Fibroblast of lung (primary cell): ENCODE measurements around the gene OGFRL1. TPM values are rescaled to one million over a fixed set of nuclear protein-coding genes. Genes with fewer than 3 reads are reported as not detected.

Experiments used
- DNase-seq, 2 donors: peaks; one replicate each; pipeline versions ENCODE4 v3.0.0 to v3.0.0-alpha.2; 2010; ENCODE audit warnings: low read depth in 2 of 2
- H2AFZ ChIP-seq: 2 replicates; pipeline ENCODE4 v1.5.1; 2012; ENCODE audit warnings: low read length, control low read depth, inconsistent platforms
- H3K27ac ChIP-seq: 2 replicates; pipeline ENCODE4 v1.5.1; 2011; ENCODE audit warnings: low read length, control low read depth; ENCODE audit not compliant: insufficient read depth
- H3K27me3 ChIP-seq: 2 replicates; pipeline ENCODE4 v1.5.1; 2011; ENCODE audit warnings: mild to moderate bottlenecking, low read length; ENCODE audit not compliant: control insufficient read depth, insufficient read depth
- H3K36me3 ChIP-seq: 2 replicates; pipeline ENCODE4 v1.5.1; 2011; ENCODE audit warnings: low read length; ENCODE audit not compliant: control insufficient read depth, insufficient read depth
- H3K4me1 ChIP-seq: 2 replicates; pipeline ENCODE4 v1.5.1; 2011; ENCODE audit warnings: low read length; ENCODE audit not compliant: control insufficient read depth, insufficient read depth; ENCODE audit errors: extremely low read depth
- H3K4me2 ChIP-seq: 2 replicates; pipeline ENCODE4 v1.5.1; 2011; ENCODE audit warnings: low read length, control low read depth; ENCODE audit not compliant: insufficient read depth; ENCODE audit errors: extremely low read depth
- H3K4me3 ChIP-seq, 4 experiments: fragments of 200-600 bp in 1 of 4; sonication (generic) in 1 of 4; replicated peaks in 1 of 4; 2 replicates each; pipeline ENCODE4 v1.5.1; 2011 to 2016; ENCODE audit warnings: low read length in 4 of 4, low read depth in 3 of 4, mild to moderate bottlenecking in 3 of 4, control low read depth in 2 of 4, inconsistent platforms in 1 of 4, mixed read lengths in 1 of 4; ENCODE audit not compliant: insufficient read depth in 1 of 4; ENCODE audit errors: control extremely low read depth in 1 of 4
- H3K79me2 ChIP-seq: 2 replicates; pipeline ENCODE4 v1.5.1; 2012; ENCODE audit warnings: mild to moderate bottlenecking, low read length, inconsistent platforms; ENCODE audit not compliant: control insufficient read depth, insufficient read depth
- H3K9ac ChIP-seq: 2 replicates; pipeline ENCODE4 v1.5.1; 2011; ENCODE audit warnings: mild to moderate bottlenecking, low read length, control low read depth; ENCODE audit not compliant: insufficient read depth
- H3K9me3 ChIP-seq: 2 replicates; pipeline ENCODE4 v1.5.1; 2012; ENCODE audit warnings: low read depth, low read length; ENCODE audit not compliant: control insufficient read depth, insufficient read depth
- H4K20me1 ChIP-seq: 2 replicates; pipeline ENCODE4 v1.5.1; 2011; ENCODE audit warnings: low read length; ENCODE audit not compliant: control insufficient read depth, insufficient read depth; ENCODE audit errors: extremely low read depth
- EZH2 ChIP-seq: IDR thresholded peaks from 2 replicates; pipeline ENCODE4 v1.5.1; 2012; ENCODE audit warnings: low read length, control low read depth, mild to moderate bottlenecking; ENCODE audit errors: missing control alignments
- polyA plus RNA-seq, 2 donors: library from polyadenylated mRNA; depleted of rRNA in 1 of 2; stranded (reverse) in 1 of 2; unstranded in 1 of 2; fragments of >200 nt; gene quantifications; 2 replicates each; pipeline ENCODE4 v1.2.1, GENCODE V29; 2011 to 2012; ENCODE audit warnings: missing spikeins in 1 of 2
- total RNA-seq: library from RNA; depleted of rRNA; stranded (reverse); fragments of >200 nt; gene quantifications from 2 replicates; pipeline ENCODE4 v1.2.1, GENCODE V29; 2014
- TF ChIP-seq, protein P1 (sequence below), 2 donors: IDR thresholded peaks in 1 of 2; conservative IDR thresholded peaks in 1 of 2; 1 replicate in 1 of 2; 2 replicates in 1 of 2; pipeline ENCODE4 v1.5.1; 2011 to 2012; ENCODE audit warnings: low read length in 2 of 2, control low read depth in 1 of 2, inconsistent platforms in 1 of 2, low read depth in 1 of 2, mild to moderate bottlenecking in 1 of 2

OGFRL1 gene
- total and polyA plus RNA-seq, 2 donors (not counting 1 experiment from before 2014, with no cell fraction given) = 14.0 to 27.7 TPM

GRCh38 chr6:71250099-71250602 lies 38.5 kb upstream of the OGFRL1 start:
- Histone ChIP-seq H3K4me2 (peak overlapping the region; percentile 33), H3K9ac (no peak overlapping the region), H3K4me1 (peaks cover 9% of the 10 kb centered on the region), H3K27me3 (no peaks in the 10 kb centered on the region), H3K4me3 (no peak overlapping the region), H4K20me1 (no peaks in the 10 kb centered on the region), H3K9me3 (no peaks in the 10 kb centered on the region), H2AFZ (peak overlapping the region; percentile 65), H3K79me2 (no peaks in the 10 kb centered on the region), H3K27ac (peak overlapping the region; percentile 49), H3K36me3 (no peaks in the 10 kb centered on the region)
- peak; percentile 77 to 83 for DNase-seq
- TF ChIP-seq, protein P1, sequence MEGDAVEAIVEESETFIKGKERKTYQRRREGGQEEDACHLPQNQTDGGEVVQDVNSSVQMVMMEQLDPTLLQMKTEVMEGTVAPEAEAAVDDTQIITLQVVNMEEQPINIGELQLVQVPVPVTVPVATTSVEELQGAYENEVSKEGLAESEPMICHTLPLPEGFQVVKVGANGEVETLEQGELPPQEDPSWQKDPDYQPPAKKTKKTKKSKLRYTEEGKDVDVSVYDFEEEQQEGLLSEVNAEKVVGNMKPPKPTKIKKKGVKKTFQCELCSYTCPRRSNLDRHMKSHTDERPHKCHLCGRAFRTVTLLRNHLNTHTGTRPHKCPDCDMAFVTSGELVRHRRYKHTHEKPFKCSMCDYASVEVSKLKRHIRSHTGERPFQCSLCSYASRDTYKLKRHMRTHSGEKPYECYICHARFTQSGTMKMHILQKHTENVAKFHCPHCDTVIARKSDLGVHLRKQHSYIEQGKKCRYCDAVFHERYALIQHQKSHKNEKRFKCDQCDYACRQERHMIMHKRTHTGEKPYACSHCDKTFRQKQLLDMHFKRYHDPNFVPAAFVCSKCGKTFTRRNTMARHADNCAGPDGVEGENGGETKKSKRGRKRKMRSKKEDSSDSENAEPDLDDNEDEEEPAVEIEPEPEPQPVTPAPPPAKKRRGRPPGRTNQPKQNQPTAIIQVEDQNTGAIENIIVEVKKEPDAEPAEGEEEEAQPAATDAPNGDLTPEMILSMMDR (conservative IDR thresholded peaks at IDR 0.05 in 1 of 2, IDR thresholded peaks at IDR 0.05 in 1 of 2; ENCODE audit: low read depth in 1 of 2, low read length in 2 of 2) = no peak
- TF ChIP-seq EZH2 = no peak

GRCh38 chr6:71252410-71252809 lies 36.2 kb upstream of the OGFRL1 start:
- Histone ChIP-seq H3K4me3 (no peak overlapping the region), H3K79me2 (no peaks in the 10 kb centered on the region), H2AFZ (no peak overlapping the region), H3K36me3 (no peaks in the 10 kb centered on the region), H3K4me1 (peaks cover 9% of the 10 kb centered on the region), H3K9me3 (no peaks in the 10 kb centered on the region), H3K9ac (no peak overlapping the region), H3K27ac (no peak overlapping the region), H3K27me3 (no peaks in the 10 kb centered on the region), H3K4me2 (no peak overlapping the region), H4K20me1 (no peaks in the 10 kb centered on the region)
- TF ChIP-seq EZH2 = no peak
- TF ChIP-seq, protein P1 (conservative IDR thresholded peaks at IDR 0.05 in 1 of 2, IDR thresholded peaks at IDR 0.05 in 1 of 2; ENCODE audit: low read depth in 1 of 2, low read length in 2 of 2) = no peak
- no peak for DNase-seq

GRCh38 chr6:71252960-71253359 lies 35.7 kb upstream of the OGFRL1 start:
- Histone ChIP-seq H3K36me3 (no peaks in the 10 kb centered on the region), H4K20me1 (no peaks in the 10 kb centered on the region), H3K4me2 (no peak overlapping the region), H3K9ac (no peak overlapping the region), H3K4me3 (no peak overlapping the region), H3K27ac (no peak overlapping the region), H3K27me3 (no peaks in the 10 kb centered on the region), H3K4me1 (peaks cover 9% of the 10 kb centered on the region), H2AFZ (no peak overlapping the region), H3K79me2 (no peaks in the 10 kb centered on the region), H3K9me3 (no peaks in the 10 kb centered on the region)
- TF ChIP-seq EZH2 = no peak
- TF ChIP-seq, protein P1 (conservative IDR thresholded peaks at IDR 0.05 in 1 of 2, IDR thresholded peaks at IDR 0.05 in 1 of 2; ENCODE audit: low read depth in 1 of 2, low read length in 2 of 2) = no peak
- no peak for DNase-seq
